HG02870 (cell line): ENCODE data around the gene FHL1.
"Not testable (repeated sequence)": the region's sequence is repeated elsewhere in the genome, so short reads cannot be mapped to it uniquely, and the experiment has no call there.

Source experiments
- ATAC-seq: cut with Tn5 transposase; IDR thresholded peaks from one replicate; pipeline ENCODE4 v1.9.1; 2021; ENCODE audit warnings: mild to moderate bottlenecking, moderate library complexity; ENCODE audit not compliant: unreplicated experiment

The FHL1 gene

GRCh38 chrX:136147315-136147901, at the start of gene FHL1:
Gene FHL1 (plus strand): TSS chrX:136147533.
- no peak for ATAC-seq

GRCh38 chrX:136097871-136098805, 49.2 kb upstream of the FHL1 start:
- ATAC-seq: no peak

GRCh38 chrX:136104936-136105335, 42.4 kb upstream of the FHL1 start:
- no peak for ATAC-seq

- ATAC-seq: no peak
Observed at GRCh38 chrX:136106920-136107528, 40.3 kb upstream of the FHL1 start.

- not testable (repeated sequence) for ATAC-seq
Observed at GRCh38 chrX:136108905-136109304, 38.4 kb upstream of the FHL1 start.

- no peak for ATAC-seq
Observed at GRCh38 chrX:136112286-136112685, 35.0 kb upstream of the FHL1 start.

- no peak for ATAC-seq
Observed at GRCh38 chrX:136112778-136113177, 34.6 kb upstream of the FHL1 start.

- ATAC-seq: no peak
Observed at GRCh38 chrX:136115126-136115903, 32.0 kb upstream of the FHL1 start.

- no peak for ATAC-seq
Observed at GRCh38 chrX:136115904-136116297, 31.4 kb upstream of the FHL1 start.

GRCh38 chrX:136121788-136122187, 25.5 kb upstream of the FHL1 start:
- no peak for ATAC-seq

- ATAC-seq: no peak
Observed at GRCh38 chrX:136122207-136122606, 25.1 kb upstream of the FHL1 start.

GRCh38 chrX:136125106-136125505, 22.2 kb upstream of the FHL1 start:
- ATAC-seq: no peak

GRCh38 chrX:136126371-136126770, 21.0 kb upstream of the FHL1 start:
- no peak for ATAC-seq

- ATAC-seq: no peak
Observed at GRCh38 chrX:136126872-136127406, 20.4 kb upstream of the FHL1 start.

- no peak for ATAC-seq
Observed at GRCh38 chrX:136128743-136129142, 18.6 kb upstream of the FHL1 start.

- no peak for ATAC-seq
Observed at GRCh38 chrX:136130931-136131833, 16.2 kb upstream of the FHL1 start.

- no peak for ATAC-seq
Observed at GRCh38 chrX:136138939-136139338, 8.4 kb upstream of the FHL1 start.

- no peak for ATAC-seq
Observed at GRCh38 chrX:136141569-136141968, 5.8 kb upstream of the FHL1 start.

- ATAC-seq: no peak
Observed at GRCh38 chrX:136142592-136142991, 4.7 kb upstream of the FHL1 start.

- ATAC-seq: no peak
Observed at GRCh38 chrX:136143711-136144110, 3.6 kb upstream of the FHL1 start.
